LNCAP (cell line): ENCODE measurements around the gene NNT.

ENCODE experiments used
- CTCF ChIP-seq: fragments of 450-650 bp; IDR thresholded peaks from 2 replicates; pipeline ENCODE4 v1.5.1; 2017; ENCODE audit warnings: mild to moderate bottlenecking

NNT gene

DNA sequence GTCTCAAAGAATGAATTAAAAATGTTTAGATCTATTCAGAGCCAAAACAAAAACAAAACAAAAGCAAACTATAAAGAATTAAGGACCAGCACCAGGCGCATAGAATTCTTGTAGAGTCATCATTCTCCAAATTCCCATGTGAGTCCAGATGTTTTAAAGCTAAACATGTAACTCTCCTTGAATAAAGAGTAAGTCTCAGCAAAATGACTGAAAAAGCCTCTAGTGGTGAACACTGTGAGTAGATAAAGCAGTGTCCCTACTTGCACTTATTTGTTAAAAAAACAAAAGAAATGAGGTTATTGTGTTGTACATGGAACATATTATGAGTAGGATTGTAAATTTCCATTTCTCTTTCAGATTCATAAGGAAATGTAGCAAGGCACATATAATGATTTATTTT lies 44.0 kb downstream of the NNT start:
- TF ChIP-seq CTCF = peak; percentile 8; the same call in 1 of the 2 replicates

GRCh38 chr5:43647789-43648188 lies 44.8 kb downstream of the NNT start:
- TF ChIP-seq CTCF = no peak

DNA sequence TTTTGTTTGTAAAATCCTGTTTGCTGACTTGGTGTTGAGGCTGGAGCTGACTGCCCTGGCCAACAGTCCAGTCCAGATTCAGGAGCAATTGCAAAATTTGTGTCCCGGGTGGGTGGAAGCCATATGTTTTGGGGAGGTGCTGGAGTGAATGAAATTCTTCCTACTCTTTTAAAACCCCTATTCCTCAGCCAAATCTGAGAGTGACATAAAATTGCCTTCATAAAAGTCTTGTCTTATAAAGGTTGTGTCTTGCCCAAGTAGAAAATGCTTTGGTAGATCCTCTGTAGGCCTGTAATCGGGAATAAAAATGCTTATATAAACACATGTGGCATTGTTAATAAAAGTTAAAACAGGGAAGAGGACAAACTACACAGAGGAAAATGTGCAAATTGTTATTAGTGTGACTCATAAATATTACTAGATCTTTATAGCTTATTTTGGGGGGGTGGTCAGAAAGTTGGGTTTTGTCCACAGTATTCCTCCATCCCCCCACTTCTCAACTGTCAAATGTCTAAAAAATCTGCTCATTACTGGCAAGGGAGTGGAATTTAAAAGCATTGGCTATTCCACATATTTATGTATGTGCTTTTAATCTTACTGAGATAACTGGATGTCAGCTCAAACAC lies 45.6 kb downstream of the NNT start:
- TF ChIP-seq CTCF = no peak

GRCh38 chr5:43649256-43649655 lies 46.3 kb downstream of the NNT start:
- no peak for TF ChIP-seq CTCF

DNA sequence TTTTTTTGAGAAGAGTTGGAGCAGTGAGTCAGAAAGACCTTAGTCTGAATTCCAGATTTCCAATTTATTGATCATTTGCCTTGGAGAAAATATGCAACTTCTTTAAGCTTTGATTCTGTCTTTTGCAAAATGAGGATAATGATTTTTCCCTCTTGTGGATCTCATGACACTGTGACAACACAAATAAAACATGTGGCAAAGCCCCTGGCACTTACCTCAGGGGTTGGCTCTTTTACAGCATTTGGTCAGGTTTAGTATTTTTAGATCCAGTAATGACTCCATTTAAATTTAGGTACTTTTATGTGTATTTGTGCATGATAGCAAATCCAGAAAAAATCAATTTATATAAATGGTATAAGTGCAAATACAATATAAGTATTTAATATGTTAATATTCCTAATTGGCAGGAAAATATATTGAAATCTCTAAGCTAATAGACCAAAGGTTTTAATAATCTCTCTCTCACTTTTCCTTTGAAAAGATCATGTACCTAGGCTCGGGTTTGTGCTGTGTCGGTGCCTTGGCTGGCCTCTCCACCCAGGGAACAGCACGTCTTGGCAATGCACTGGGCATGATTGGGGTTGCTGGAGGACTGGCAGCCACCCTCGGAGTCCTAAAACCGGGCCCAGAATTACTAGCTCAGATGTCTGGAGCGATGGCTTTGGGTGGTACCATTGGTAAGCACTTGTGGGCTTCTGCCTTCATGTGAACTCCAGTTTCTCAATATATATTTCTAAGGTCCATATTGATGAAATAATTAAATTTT lies 49.7 kb downstream of the NNT start:
- no peak for TF ChIP-seq CTCF

DNA sequence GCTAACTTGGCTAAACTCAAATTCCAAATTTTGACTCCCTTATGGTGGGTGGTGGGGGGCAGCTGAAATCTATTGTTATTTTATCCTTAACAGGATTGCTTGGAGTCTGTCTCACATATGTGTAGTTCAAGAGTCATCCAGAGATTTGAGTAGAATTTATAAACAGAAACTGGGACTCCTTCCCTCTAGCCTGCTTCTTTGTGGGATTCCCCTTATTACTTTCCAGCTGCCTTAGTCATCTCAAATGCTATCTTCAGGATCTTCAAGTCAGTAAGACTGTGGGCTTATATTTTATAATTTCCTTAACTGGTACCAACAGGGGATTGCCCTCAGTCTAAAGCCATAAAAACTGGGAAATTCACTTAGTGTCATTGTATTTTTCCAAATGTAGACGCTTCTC lies 55.5 kb downstream of the NNT start:
- TF ChIP-seq CTCF = no peak

GRCh38 chr5:43659075-43659474 lies 56.1 kb downstream of the NNT start:
- no peak for TF ChIP-seq CTCF
